Measurements from ENCODE around the gene RNF224. TPM values are rescaled to one million over a fixed set of nuclear protein-coding genes. Genes with fewer than 3 reads are reported as not detected.

Gene RNF224
- total and polyA plus RNA-seq, 2 of the 13 experiments (the other 11 are each of a cell fraction or from before 2014, with no cell fraction given) = 0.09 TPM; not detected in 1

DNA sequence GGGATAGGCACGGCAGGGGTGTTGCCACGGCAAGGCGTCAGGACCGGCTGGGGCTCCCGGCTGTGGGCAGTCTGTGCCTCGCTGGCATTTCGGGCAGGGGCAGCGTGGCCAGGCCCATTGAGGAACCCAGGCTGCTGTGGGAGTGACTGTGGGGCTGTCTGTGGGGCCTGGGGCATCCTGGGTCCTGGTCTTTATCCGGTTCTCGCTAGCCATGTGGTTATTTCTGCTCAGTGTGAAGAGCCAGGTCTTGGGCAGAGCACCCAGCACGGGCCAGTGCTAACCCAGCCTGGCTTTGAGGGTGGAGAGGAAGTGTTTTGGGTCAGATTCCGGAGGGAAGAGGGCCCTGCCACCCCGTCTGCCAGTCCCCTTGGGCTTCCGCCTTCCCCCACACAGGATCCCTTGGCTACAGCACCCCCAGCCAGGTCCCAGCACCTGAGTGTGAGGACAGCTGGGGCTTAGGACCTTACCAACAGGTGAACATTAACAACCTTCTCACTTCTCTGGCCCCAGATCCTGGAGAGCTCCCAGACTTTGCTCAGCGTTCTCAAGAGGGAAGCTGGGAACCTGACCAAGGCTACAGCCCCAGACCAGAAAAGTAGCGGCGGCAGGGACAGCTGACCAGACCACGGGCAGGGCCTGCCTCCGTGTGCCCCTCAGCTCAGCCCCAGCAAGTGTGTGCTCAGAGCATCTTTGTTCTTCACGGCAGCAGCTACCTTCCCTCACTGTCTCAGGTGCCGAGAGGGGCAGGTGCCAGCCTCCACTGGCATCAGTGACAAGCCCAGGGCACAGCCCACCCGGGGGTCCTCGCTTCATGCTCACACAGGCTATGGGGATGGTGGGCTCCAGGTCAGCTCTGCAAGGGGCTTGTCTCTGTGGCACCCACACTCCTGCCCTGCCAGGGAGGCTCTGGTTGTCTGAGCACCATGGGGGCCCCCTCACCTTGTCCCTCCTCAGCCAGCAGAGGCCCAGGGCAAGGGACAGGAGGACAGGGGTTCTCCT is 37.7 kb upstream of the RNF224 start (continued):
- TF ChIP-seq, protein P1, sequence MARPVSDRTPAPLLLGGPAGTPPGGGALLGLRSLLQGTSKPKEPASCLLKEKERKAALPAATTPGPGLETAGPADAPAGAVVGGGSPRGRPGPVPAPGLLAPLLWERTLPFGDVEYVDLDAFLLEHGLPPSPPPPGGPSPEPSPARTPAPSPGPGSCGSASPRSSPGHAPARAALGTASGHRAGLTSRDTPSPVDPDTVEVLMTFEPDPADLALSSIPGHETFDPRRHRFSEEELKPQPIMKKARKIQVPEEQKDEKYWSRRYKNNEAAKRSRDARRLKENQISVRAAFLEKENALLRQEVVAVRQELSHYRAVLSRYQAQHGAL (CRISPR knock-in tag; IDR thresholded peaks at IDR 0.05; ENCODE audit: not compliant biosample characterization) = no peak
- TF ChIP-seq, protein P2, sequence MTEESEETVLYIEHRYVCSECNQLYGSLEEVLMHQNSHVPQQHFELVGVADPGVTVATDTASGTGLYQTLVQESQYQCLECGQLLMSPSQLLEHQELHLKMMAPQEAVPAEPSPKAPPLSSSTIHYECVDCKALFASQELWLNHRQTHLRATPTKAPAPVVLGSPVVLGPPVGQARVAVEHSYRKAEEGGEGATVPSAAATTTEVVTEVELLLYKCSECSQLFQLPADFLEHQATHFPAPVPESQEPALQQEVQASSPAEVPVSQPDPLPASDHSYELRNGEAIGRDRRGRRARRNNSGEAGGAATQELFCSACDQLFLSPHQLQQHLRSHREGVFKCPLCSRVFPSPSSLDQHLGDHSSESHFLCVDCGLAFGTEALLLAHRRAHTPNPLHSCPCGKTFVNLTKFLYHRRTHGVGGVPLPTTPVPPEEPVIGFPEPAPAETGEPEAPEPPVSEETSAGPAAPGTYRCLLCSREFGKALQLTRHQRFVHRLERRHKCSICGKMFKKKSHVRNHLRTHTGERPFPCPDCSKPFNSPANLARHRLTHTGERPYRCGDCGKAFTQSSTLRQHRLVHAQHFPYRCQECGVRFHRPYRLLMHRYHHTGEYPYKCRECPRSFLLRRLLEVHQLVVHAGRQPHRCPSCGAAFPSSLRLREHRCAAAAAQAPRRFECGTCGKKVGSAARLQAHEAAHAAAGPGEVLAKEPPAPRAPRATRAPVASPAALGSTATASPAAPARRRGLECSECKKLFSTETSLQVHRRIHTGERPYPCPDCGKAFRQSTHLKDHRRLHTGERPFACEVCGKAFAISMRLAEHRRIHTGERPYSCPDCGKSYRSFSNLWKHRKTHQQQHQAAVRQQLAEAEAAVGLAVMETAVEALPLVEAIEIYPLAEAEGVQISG (CRISPR knock-in tag; IDR thresholded peaks at IDR 0.05) = peak; percentile 24; the same call in 1 of the 2 replicates
- 0 out of 2 replicates have a peak, but pooled peaks have one; percentile 30 for TF ChIP-seq ZNF296 (CRISPR knock-in tag; conservative IDR thresholded peaks at IDR 0.05)
- no peak for TF ChIP-seq ZNF788 (CRISPR knock-in tag; IDR thresholded peaks at IDR 0.05; ENCODE audit: borderline replicate concordance)
- TF ChIP-seq CHD2 (IDR thresholded peaks at IDR 0.05; ENCODE audit: low read depth, low read length) = no peak
- no peak for TF ChIP-seq MTF2 (CRISPR knock-in tag; IDR thresholded peaks at IDR 0.05; ENCODE audit: borderline replicate concordance)
